HG02642 (cell line): ENCODE measurements around the gene MBD6.

ENCODE experiments used
- ATAC-seq: cut with Tn5 transposase; IDR thresholded peaks from one replicate; pipeline ENCODE4 v1.9.1; 2021; ENCODE audit warnings: mild to moderate bottlenecking; ENCODE audit not compliant: unreplicated experiment, poor library complexity

Gene MBD6

DNA sequence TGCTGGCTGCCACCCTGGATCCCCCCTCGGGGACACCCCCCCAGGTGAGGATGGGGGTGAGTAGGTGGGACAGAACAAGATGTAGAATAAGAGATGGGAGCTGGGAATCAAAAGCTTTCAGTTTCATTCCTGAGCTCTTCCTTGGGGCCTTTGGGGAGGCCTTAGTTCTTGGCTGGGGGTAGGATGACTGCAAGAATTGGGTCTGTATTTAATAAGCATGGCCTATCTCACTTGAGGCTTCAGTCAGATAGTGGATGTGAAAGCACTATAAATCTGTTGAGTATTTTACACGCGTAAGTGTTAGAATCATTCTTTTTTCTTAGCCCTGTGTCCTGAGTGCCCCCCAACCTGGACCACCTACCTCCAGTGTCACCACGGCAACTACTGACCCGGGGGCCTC lies 4.6 kb downstream of the MBD6 start:
- ATAC-seq: no peak

DNA sequence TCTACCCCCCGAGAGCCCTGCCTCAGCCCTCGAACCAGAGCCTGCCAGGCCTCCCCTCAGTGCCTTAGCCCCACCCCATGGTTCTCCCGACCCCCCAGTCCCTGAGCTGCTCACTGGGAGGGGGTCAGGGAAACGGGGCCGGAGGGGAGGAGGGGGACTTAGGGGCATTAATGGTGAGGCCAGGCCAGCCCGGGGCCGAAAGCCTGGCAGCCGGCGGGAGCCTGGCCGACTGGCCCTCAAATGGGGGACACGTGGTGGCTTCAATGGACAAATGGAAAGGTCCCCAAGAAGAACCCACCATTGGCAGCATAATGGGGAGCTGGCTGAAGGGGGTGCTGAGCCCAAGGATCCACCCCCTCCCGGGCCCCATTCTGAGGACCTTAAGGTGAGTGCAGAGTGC lies 5.6 kb downstream of the MBD6 start:
- ATAC-seq: no peak

DNA sequence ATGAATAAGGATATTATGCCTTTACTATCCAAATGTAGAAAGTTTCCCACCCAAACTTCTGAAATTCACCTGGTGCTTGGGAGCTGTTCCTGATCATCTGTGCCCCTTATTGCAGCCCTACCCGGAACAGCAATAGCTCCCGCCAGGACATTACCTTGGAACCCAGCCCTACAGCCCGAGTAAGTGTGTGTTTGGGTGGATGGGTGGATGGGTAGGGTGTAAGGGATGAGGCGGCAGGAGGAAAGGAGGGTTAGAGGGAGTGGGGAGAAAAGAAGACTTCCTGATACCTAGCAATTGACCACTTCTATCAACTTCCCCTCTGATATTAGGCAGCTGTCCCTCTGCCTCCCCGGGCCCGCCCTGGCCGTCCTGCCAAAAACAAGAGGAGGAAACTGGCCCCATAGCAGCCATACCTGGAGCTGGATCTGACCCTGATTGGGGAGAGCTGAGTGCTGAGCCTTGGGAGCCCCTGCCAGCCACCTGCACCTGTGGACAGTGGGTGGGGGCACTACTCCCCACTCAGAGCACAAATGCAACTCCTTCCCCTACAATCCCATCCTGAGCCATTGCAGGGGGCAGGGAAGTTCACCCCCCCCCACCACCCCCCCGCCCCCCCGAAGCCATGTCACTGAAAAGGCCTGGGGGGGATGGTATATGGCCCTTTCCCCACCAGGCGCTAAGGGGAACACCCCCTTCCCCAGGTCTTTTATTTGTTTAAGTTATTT lies 6.4 kb downstream of the MBD6 start:
- ATAC-seq: no peak

DNA sequence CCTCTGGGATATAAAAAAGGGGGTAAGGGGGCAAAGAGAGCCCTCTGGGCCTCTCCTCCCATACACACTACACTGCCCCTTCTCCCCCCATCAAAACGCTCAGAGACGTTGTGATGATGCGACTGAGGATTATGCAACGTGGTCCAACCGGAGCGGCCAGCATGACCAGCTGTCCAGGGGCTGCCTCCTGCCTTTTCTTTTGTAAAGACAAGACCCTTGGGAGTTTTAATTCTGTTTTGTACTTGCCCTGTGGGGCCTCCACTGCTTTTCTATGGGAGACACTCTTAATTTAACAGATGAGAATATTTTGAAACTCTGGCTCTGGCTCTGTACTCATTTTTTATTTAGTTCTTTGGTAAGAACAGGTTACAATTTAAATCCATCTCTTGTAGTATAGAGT lies 7.2 kb downstream of the MBD6 start:
- no peak for ATAC-seq

DNA sequence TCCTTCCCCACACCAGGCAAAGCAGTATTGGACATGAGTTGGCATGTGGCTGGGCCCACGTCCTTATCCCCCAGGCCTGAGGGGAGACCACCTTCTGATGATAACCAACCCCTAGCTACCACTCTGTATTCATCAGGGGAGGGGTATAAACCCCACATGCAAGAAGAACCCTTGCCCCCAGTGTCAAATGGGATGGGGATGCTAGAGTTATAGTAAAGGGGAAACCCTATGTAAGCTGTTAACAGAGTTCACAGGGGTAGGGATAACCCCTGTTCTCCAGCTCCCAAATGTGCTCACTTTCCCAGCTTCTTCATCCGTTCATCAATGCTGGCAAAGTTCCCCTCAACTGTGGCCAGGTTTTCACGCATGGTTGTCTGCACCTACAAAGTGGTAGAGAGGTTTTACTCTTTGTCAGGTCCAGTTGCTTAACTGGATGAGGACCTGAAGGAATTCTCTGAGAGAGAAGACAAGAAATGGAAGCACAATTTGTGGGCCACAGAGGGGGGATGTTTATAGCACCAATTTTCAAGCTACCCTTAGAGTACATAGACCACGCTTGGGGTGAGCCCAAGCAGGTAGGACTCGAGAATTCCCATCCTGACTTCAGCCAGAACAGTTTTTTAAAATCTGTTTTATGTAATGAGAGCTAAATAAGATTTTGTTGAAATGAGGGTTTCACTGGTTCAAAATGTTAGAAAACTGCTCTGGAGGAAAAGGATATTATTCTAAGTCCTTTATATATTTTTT lies 7.9 kb downstream of the MBD6 start:
- ATAC-seq: no peak

DNA sequence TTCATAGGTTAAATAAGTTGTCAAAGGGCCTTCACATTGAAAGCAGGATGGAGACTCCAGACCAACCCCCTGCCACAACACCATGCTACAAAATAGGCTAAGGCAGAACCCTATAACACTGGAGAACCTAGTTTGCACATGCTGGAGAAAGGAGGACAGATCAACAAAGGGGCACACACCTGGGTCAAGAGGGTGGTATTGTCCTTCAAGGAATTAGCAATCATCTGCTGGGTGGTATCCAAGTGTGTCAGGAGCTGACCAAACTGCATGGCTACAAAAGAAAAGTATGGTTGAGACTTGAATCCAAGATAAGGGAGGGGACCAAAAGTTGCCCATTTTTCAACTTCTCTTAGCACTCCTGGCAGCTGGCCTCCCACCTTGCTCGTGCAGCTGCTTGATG lies 9.2 kb downstream of the MBD6 start:
- no peak for ATAC-seq

DNA sequence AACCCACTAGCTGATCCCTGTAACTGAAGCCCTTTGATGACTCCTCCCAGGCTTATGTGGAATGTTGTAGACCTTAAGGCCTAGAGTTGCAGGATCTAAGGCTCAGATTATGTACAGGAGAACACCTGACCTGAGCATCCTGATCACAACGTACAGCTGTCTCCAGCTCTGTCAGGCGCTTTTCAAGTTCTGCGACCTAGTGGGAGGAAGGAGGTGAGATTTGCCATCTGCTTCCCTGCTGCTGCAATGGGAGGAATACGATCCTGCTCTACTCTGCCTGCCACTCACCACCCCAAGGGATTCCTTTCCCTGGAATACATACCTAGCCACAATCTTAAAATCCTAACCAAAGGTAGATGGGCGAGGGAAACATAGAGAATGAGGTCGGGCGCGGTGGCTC lies 10.5 kb downstream of the MBD6 start:
- ATAC-seq: no peak

DNA sequence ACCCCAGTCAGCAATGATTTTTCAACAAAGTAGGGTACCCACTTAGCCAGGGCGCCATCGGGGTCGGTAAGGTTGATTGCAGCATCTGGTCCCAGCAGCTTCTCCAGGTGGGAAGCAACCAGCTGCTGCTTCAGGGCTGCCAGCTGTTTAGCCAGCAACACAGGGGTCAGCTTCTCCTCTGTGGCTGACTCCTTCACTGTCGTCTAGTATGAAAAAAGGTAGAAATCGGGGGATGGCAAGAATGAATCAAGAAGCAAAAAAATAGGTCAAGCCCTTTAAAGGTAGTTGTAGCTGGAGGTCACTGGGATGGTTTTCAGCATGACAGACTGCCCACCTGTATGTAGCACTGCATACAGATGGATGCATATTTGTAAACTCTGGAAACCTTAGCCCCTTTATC lies 11.6 kb downstream of the MBD6 start:
- ATAC-seq: no peak

DNA sequence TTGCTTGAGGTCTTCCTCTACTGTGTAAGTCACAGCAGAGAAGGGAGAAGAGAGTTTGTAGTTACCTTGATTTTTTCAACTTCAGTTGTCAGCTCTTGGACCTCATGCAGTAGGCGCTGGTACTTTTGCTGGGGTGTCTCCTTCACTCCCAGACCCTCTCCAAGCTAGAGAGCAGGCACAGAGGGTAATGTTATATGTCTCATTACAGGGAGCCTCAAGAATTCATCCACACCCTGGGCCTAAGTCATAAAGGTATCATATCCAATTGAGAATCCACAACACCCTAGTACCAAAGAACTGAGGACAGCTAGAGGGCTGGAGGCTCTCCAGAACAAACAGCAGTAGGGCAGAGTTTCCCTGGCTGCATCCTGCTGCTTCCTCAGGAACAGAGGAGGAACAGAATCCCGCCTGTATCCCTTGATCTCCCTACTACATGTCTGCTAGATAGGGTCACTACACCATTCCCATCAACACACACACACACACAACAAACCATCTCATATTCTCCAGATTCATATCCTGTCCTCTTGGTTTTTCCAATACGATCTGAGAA lies 12.4 kb downstream of the MBD6 start:
- ATAC-seq: no peak

DNA sequence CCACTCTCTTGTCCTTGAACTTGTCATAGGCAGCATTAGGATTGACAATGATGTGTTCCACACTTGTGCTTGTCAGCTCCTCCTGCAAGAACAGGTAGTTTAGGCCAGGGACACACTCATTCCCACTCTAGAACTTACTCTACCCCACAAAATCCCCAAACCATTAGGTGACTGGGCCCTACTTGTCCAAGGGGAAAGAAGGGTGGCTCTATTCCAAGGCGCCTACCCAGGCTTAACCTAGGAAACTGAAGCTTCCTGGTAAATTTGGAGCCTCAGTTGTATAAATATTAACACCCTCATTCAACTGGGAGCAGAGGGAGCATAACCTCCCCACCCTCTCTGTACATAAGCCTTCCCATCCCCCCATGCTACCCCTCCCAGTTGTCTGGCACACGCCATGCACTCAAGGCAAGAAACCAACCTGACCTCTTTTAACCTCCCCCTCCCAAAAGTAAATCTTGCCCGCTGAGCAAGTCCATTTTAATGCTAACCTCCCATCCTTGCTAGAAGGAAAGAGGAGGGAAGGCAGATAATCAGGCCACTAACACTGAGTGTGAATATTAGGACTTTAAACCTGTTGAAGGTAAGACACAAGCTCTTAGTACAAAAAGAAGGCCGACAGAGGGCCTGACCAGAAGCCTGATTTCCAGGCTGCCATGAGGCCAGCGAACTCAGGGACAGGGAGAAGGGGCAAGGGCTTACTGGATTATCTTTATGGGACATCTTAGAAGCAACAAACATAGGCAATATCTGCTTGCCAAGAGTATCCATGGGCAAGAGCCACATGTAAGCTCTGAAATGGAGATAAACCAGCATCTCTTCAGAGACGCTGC lies 13.4 kb downstream of the MBD6 start:
- ATAC-seq: no peak

DNA sequence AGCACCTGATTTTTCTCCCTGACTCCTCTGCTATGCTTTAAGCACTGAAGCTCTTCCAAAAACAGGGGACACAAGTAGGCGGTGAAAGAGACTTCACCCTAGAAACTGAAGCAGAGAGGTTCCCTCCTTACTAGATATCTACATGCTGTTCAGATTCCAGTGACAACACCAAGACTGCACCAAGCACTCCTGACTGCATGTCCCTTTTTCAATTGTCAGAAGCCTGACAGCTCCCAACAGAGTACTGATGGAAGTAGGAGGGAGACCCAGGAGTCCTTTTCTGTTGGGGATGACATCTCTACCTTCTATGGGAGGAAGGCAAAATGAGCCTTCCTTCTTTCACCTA lies 13.9 kb downstream of the MBD6 start:
- no peak for ATAC-seq

DNA sequence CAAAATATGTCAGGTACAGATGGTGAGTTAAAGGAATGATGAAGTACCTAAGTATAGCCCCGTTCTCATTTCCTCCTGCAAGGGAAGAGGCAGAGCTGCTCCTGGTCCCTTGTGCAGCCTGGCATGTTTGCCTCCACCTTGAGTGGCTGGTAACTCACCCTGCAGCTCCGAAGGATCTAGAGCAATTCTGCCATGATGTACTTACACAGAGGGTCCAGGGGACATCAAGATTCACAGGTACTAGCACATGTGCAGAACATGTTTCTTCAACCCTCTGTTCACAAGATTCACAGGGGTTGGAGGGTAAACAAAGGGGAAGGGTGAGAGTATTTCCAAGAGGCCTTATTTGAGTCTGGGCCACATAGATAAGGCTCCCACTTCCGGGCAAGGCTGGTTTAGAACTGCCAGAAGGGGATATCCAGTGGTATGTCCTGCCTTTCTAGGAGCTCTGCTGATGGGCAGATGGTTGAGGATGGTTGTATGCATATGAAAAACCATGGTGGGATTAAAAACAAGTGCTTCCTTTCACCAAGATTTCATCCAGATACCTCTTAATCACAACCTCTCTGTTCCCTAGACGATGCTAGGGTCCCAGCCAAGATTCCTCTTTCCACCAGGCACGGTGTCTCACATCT lies 16.6 kb downstream of the MBD6 start:
- no peak for ATAC-seq

DNA sequence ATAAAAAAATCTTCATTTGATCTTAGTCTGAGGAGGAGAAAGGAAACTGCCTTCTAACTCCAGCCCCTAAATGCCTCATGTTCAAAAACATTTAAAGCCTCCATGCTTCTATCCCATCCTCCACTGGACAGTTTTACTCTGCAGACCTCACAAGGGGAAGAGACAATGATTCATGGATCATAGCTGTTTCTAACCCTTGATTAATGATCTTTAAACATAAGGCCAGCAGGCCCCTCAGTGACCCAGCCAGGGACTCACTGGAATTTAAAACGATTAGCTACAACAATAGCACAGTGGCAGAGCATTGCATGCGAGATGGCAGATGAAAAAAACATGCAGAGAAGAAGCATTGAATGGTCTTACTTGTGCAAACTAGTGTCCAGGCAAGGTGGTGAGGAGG lies 18.4 kb downstream of the MBD6 start:
- no peak for ATAC-seq

DNA sequence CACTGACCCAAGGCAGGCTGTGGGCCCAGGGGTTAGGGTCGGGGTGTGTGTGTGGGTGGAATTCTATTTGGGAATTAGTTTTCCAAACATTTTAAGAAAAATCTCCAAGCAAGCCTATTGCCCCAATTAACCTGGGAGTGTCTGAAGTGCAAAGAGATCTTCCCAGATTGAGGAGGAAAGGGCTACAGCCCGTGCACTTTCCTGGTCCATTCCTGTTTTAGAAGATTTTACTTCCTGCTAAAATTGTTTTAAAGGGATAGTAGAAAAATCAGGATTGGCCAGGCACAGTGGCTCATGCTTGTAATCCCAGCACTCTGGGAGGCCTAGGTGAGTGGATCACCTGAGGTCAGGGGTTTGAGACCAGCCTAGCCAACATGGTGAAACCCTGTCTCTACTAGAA lies 19.1 kb downstream of the MBD6 start:
- no peak for ATAC-seq

DNA sequence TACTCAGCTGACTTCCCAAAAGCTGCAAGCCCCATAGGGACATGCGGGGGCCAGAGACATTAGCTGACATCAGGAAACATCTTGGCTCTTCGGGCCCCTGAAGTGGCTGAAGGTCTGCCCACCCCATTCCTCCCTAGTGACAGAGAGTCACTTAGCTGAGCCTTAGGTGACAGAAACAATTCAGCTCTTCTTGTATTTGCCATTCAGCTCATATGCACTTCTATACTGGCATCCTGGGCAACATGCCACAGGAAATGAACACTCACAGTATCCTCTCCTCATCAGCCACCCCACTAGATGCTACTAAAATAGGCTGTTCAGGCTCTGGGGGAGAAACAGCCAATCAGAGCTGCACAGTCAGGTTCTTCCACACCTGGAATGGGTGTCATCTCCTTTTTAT lies 21.0 kb downstream of the MBD6 start:
- ATAC-seq: no peak

DNA sequence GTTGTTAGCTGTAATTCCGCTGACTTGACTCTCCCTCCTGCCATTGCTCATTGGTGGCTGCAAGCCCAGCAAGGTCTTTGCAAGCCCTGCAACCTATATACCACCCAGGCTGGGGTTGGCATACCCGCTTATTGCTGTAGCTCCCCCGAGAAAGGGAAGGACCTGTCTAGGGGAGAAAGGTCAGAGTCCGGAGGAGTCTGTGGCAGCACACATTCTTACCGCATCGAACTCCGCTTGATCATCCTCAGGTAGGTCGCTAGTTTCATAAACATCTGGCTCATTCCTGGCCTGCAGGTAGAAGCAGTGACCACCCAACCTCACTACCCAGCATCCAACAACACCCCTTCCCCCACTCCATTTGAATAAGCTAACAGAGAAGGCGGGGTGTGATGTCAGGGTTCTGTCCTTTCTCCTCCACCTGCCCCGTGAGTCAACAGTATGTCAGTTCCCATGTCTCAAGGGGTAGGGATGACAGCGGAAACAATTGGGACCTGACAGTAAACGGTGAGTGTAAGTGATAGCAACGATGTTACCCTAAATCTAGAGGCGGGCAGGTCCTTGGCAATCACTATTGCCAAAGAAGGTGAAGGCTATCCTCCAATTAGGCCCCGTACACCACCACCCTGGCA lies 23.3 kb downstream of the MBD6 start:
- ATAC-seq: no peak

DNA sequence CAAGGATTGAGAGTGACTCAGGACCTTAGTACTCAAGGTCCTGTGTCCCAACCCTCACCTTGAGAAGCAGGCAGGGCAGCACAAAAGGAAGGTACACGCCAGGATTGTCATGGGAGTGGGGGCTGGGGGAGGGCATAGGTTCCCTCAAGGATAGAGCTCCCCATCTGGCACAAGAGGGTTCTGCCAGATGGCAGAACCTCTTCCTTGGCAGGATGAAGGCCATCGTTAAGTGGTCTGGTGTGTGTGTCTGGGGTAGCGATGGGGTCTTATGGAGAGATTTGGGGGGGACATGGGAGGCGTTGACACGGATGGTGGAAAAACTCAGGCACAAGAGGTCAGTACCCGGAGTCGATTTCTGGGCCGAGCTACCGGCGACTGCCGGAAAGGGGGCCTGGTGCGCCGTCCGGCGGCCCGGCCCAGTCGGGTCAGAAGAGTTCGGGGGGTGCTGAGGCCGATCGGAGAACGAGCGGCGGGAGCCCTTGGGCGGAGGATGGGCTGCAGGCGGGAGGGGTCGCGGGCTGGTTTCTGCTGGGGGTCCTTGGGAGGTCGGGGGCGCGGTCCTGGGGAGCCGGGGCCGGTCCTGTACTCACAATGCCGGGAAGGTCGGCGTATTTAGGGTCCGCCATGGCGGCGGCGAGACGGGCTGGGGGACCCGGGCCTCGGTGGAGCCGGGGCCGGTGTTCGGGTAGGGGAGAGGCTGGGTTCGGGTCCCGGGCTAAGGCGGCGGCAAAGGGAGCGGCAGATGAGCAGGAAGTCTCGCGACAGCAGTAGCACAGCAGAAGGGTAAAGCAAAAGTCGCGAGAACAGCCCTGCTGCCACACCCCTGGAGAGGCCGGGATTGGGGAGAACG lies 24.0 kb downstream of the MBD6 start, which contains the start of gene DCTN2:
DCTN2 (minus strand) TSS at position 755 of the 850 bp plus-strand sequence; CDS start at position 626, 129 bp downstream.
- ATAC-seq: peak; percentile 98

DNA sequence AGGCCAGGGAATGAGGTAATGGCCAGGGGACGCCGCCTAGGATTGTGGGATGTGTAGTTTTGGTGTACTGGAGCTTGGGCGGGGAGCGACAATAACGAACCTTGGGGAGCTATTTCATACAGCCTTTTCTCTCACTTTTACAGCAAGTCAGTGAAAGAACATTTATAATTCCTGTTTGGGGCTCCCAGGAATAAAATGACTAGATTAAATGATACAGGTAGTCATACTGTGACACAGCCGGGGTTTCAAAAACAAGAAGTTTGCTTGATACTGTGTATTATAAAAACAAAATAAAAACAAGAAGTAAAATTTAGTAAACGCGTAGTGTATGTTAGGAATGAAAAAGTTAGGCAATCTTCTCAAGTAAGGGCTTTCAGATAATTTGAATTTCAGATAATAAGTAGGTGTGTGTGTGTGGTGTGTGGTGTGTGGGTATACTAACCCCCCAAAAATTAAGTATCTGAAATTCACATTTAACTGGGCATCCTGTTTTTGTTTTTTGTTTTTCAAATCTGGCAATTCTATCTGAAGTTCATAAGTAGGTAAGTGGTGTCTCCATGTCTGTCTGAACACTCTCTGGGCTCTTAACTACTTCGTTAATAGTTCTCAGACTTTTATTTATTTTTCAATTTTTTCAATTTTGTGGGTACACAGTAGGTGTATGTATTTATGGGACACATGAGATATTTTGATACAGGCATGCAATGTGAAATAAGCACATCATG lies 24.8 kb downstream of the MBD6 start:
- no peak for ATAC-seq

DNA sequence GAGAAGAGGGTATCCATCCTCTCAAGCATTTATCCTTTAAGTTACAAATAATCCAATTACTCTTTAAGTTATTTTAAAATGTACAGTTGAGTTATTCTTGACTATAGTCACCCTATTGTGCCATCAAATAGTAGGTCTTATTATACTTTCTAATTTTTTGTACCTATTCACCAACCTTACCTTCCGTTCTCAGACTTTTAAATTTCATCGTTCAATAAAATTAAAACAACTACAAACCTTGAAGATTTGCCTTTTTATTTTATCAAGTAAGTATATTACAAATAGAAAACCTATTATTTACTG lies 25.3 kb downstream of the MBD6 start:
- no peak for ATAC-seq
